GM12873 (cell line): Measurements from ENCODE around the gene KCNN1.

Experiments
- CTCF ChIP-seq: IDR thresholded peaks from 2 replicates; pipeline ENCODE4 v1.5.1; 2012; ENCODE audit warnings: low read depth, mild to moderate bottlenecking, moderate library complexity, low read length, control low read depth; ENCODE audit not compliant: insufficient read depth; ENCODE audit errors: missing control alignments

The KCNN1 gene

GRCh38 chr19:17949956-17950309 is 17.0 kb upstream of the KCNN1 start:
- TF ChIP-seq CTCF, result no peak

- TF ChIP-seq CTCF, result no peak
Observed at GRCh38 chr19:17950310-17951156, 16.4 kb upstream of the KCNN1 start.

- no peak for TF ChIP-seq CTCF
Observed at GRCh38 chr19:17951157-17951989, 15.5 kb upstream of the KCNN1 start.

GRCh38 chr19:17951990-17952976 is 14.6 kb upstream of the KCNN1 start:
- no peak for TF ChIP-seq CTCF

GRCh38 chr19:17953316-17953801 is 13.5 kb upstream of the KCNN1 start:
- no peak for TF ChIP-seq CTCF

- TF ChIP-seq CTCF, result no peak
Observed at GRCh38 chr19:17953869-17954268, 13.0 kb upstream of the KCNN1 start.
